ENCODE measurements around the gene ZNF483.
"Not testable (repeated sequence)": the region's sequence is repeated elsewhere in the genome, so short reads cannot be mapped to it uniquely, and the experiment has no call there.

DNA sequence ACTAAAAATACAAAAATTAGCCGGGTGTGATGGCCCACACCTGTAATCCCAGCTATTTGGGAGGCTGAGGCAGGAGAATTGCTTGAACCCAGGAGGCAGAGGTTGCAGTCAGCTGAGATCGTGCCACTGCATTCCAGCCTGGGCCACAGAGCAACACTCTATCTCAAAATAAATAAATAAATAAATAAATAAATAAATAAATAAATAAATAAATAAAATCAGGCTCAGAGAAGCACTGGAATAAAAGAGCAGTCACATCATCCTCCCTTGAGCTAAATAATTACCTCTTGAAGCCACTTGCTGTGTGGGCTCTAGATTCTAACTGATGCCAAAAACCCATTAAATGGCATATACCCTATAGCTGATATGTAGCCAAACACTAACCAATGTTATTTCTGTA lies 27.8 kb upstream of the ZNF483 start:
- TF ChIP-seq, protein P1, sequence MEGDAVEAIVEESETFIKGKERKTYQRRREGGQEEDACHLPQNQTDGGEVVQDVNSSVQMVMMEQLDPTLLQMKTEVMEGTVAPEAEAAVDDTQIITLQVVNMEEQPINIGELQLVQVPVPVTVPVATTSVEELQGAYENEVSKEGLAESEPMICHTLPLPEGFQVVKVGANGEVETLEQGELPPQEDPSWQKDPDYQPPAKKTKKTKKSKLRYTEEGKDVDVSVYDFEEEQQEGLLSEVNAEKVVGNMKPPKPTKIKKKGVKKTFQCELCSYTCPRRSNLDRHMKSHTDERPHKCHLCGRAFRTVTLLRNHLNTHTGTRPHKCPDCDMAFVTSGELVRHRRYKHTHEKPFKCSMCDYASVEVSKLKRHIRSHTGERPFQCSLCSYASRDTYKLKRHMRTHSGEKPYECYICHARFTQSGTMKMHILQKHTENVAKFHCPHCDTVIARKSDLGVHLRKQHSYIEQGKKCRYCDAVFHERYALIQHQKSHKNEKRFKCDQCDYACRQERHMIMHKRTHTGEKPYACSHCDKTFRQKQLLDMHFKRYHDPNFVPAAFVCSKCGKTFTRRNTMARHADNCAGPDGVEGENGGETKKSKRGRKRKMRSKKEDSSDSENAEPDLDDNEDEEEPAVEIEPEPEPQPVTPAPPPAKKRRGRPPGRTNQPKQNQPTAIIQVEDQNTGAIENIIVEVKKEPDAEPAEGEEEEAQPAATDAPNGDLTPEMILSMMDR (IDR thresholded peaks at IDR 0.05; ENCODE audit: borderline replicate concordance, extremely low read depth, low read length, poor library complexity, severe bottlenecking): not testable (repeated sequence)
- not testable (repeated sequence) for TF ChIP-seq EZH2 (IDR thresholded peaks at IDR 0.05; ENCODE audit: borderline replicate concordance, low read depth, low read length, severe bottlenecking)

Data from DND-41 (cell line).